GM23338 (cell line): ENCODE measurements around the gene MAP3K14. TPM values are rescaled to one million over a fixed set of nuclear protein-coding genes. Genes with fewer than 3 reads are reported as not detected.

Source experiments
- ATAC-seq: fragments of 200-7000 bp; cut with Tn5 transposase; 3 replicates; pipeline ENCODE4 v1.9.1; 2020
- DNase-seq: peaks from one replicate; pipeline ENCODE4 v3.0.0-alpha.2; 2015; ENCODE audit warnings: low spot score
- H2AFZ ChIP-seq: fragments of 200-600 bp; sonication (generic); 2 replicates; pipeline ENCODE4 v1.8.0; 2016; ENCODE audit warnings: antibody characterized with exemption, mild to moderate bottlenecking, moderate library complexity
- H3F3A ChIP-seq: fragments of 200-600 bp; sonication (generic); replicated peaks from 2 replicates; pipeline ENCODE4 v1.8.0; 2017; ENCODE audit warnings: antibody characterized with exemption, mixed run types, low read depth
- H3K27ac ChIP-seq: fragments of 200-600 bp; sonication (generic); 2 replicates; pipeline ENCODE4 v1.6.1; 2016; ENCODE audit warnings: low read depth
- H3K27me3 ChIP-seq: fragments of 200-600 bp; sonication (generic); 2 replicates; pipeline ENCODE4 v1.8.0; 2016; ENCODE audit warnings: mild to moderate bottlenecking, mixed run types, moderate library complexity; ENCODE audit not compliant: insufficient read depth
- H3K36me3 ChIP-seq: fragments of 200-600 bp; sonication (generic); 2 replicates; pipeline ENCODE4 v1.8.0; 2016; ENCODE audit warnings: mild to moderate bottlenecking; ENCODE audit not compliant: insufficient read depth
- H3K4me1 ChIP-seq: fragments of 200-600 bp; sonication (generic); 2 replicates; pipeline ENCODE4 v1.8.0; 2016; ENCODE audit warnings: mild to moderate bottlenecking, moderate library complexity; ENCODE audit not compliant: insufficient read depth
- H3K4me2 ChIP-seq: fragments of 200-600 bp; sonication (generic); 2 replicates; pipeline ENCODE4 v1.7.1; 2017; ENCODE audit warnings: mixed run types
- H3K4me3 ChIP-seq: fragments of 200-600 bp; sonication (generic); 2 replicates; pipeline ENCODE4 v1.6.1; 2016; ENCODE audit warnings: mixed run types
- H3K79me2 ChIP-seq: fragments of 200-600 bp; sonication (generic); replicated peaks from 2 replicates; pipeline ENCODE4 v1.8.0; 2017; ENCODE audit warnings: mild to moderate bottlenecking; ENCODE audit not compliant: insufficient read depth
- H3K9me2 ChIP-seq: fragments of 200-600 bp; sonication (generic); 2 replicates; pipeline ENCODE4 v1.8.0; 2017; ENCODE audit not compliant: insufficient read depth
- H4K20me1 ChIP-seq: fragments of 200-600 bp; sonication (generic); replicated peaks from 2 replicates; pipeline ENCODE4 v1.8.0; 2017; ENCODE audit warnings: mild to moderate bottlenecking; ENCODE audit not compliant: insufficient read depth
- H3K27ac Mint-ChIP-seq: 2 replicates; pipeline ENCODE4 v1.8.0; 2020; ENCODE audit warnings: inconsistent platforms, mild to moderate bottlenecking, moderate library complexity, mixed read lengths
- H3K27me3 Mint-ChIP-seq: 3 replicates; pipeline ENCODE4 v1.8.0; 2022; ENCODE audit warnings: low read depth, mild to moderate bottlenecking, moderate library complexity, mixed read lengths, inconsistent platforms; ENCODE audit not compliant: insufficient read depth, poor library complexity
- H3K36me3 Mint-ChIP-seq: 3 replicates; pipeline ENCODE4 v1.8.0; 2021; ENCODE audit warnings: low read depth, mild to moderate bottlenecking, inconsistent platforms, moderate library complexity, mixed read lengths
- H3K4me1 Mint-ChIP-seq: 3 replicates; pipeline ENCODE4 v1.8.0; 2020; ENCODE audit warnings: mild to moderate bottlenecking, inconsistent platforms, mixed read lengths
- H3K4me3 Mint-ChIP-seq: 3 replicates; pipeline ENCODE4 v1.8.0; 2021; ENCODE audit warnings: moderate library complexity, mild to moderate bottlenecking, inconsistent platforms, mixed read lengths
- H3K9me3 Mint-ChIP-seq: 3 replicates; pipeline ENCODE4 v1.8.0; 2020; ENCODE audit warnings: moderate library complexity, mild to moderate bottlenecking, inconsistent platforms, mixed read lengths
- CREB1 ChIP-seq: fragments of 250-450 bp; sonication (Bioruptor Pico); IDR thresholded peaks from 2 replicates; pipeline ENCODE4 v1.5.0; 2020; ENCODE audit warnings: low read depth, mild to moderate bottlenecking, moderate library complexity
- EZH2 ChIP-seq: fragments of 200-600 bp; sonication (generic); IDR thresholded peaks from one replicate; pipeline ENCODE4 v1.8.0; 2017; ENCODE audit warnings: antibody characterized with exemption, mild to moderate bottlenecking, low read depth; ENCODE audit not compliant: unreplicated experiment
- EZH2phosphoT487 ChIP-seq: fragments of 200-600 bp; sonication (generic); IDR thresholded peaks from one replicate; pipeline ENCODE4 v1.8.1; 2018; ENCODE audit warnings: antibody characterized with exemption; ENCODE audit not compliant: unreplicated experiment
- JUNB ChIP-seq: IDR thresholded peaks from one replicate; pipeline ENCODE4 v1.6.1; 2016; ENCODE audit warnings: antibody characterized with exemption; ENCODE audit not compliant: unreplicated experiment
- NANOG ChIP-seq: IDR thresholded peaks from 2 replicates; pipeline ENCODE4 v1.6.1; 2016; ENCODE audit warnings: antibody characterized with exemption, borderline replicate concordance
- STAT1 ChIP-seq: IDR thresholded peaks from one replicate; pipeline ENCODE4 v1.6.1; 2016; ENCODE audit warnings: antibody characterized with exemption; ENCODE audit not compliant: unreplicated experiment
- ZNF114 ChIP-seq: fragments of 250-450 bp; sonication (Bioruptor Pico); IDR thresholded peaks from 2 replicates; pipeline ENCODE4 v1.5.0; 2020; ENCODE audit warnings: mild to moderate bottlenecking, moderate library complexity
- ZNF331 ChIP-seq: fragments of 250-450 bp; sonication (Bioruptor Pico); IDR thresholded peaks from 2 replicates; pipeline ENCODE4 v1.5.0; 2020; ENCODE audit warnings: low read depth, mild to moderate bottlenecking, moderate library complexity
- polyA plus RNA-seq: library from polyadenylated mRNA; unstranded; fragments of >200 nt; fragmentation: Nextera tagmentation; extraction: Ambion mirVana; gene quantifications from 2 replicates; pipeline ENCODE4 v1.2.1, GENCODE V29; 2016
- total RNA-seq: library from RNA; depleted of rRNA; stranded (reverse); fragments of >200 nt; shearing (Covaris generic); gene quantifications from 2 replicates; pipeline ENCODE4 v1.2.3, GENCODE V29; 2014
- TF ChIP-seq, protein P1 (sequence below): fragments of 250-450 bp; sonication (Bioruptor Pico); IDR thresholded peaks from 2 replicates; pipeline ENCODE4 v1.5.0; 2020; ENCODE audit warnings: mild to moderate bottlenecking, moderate library complexity

Gene MAP3K14
- total and polyA plus RNA-seq, 2 experiments from 2014 or later, result 1.3 to 4.9 TPM

DNA sequence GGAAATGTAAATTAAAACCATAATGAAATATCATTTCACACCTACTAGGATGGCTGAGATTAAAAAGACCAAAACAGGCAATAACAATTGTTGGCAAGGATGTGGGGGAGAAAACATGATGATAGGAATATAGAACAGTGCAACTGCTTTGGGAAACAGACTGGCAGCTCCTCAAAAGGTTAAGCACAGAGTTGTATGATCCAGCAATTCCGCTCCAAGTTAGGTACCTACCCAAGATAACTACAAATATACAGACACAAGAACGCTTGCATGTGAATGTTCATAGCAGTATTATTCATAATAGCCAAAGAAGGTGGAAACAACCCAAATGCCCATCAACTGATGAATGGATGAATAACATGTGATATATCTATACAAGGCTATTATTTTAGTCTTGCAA, 35.0 kb upstream of the MAP3K14 start (continued):
- TF ChIP-seq, protein P1, sequence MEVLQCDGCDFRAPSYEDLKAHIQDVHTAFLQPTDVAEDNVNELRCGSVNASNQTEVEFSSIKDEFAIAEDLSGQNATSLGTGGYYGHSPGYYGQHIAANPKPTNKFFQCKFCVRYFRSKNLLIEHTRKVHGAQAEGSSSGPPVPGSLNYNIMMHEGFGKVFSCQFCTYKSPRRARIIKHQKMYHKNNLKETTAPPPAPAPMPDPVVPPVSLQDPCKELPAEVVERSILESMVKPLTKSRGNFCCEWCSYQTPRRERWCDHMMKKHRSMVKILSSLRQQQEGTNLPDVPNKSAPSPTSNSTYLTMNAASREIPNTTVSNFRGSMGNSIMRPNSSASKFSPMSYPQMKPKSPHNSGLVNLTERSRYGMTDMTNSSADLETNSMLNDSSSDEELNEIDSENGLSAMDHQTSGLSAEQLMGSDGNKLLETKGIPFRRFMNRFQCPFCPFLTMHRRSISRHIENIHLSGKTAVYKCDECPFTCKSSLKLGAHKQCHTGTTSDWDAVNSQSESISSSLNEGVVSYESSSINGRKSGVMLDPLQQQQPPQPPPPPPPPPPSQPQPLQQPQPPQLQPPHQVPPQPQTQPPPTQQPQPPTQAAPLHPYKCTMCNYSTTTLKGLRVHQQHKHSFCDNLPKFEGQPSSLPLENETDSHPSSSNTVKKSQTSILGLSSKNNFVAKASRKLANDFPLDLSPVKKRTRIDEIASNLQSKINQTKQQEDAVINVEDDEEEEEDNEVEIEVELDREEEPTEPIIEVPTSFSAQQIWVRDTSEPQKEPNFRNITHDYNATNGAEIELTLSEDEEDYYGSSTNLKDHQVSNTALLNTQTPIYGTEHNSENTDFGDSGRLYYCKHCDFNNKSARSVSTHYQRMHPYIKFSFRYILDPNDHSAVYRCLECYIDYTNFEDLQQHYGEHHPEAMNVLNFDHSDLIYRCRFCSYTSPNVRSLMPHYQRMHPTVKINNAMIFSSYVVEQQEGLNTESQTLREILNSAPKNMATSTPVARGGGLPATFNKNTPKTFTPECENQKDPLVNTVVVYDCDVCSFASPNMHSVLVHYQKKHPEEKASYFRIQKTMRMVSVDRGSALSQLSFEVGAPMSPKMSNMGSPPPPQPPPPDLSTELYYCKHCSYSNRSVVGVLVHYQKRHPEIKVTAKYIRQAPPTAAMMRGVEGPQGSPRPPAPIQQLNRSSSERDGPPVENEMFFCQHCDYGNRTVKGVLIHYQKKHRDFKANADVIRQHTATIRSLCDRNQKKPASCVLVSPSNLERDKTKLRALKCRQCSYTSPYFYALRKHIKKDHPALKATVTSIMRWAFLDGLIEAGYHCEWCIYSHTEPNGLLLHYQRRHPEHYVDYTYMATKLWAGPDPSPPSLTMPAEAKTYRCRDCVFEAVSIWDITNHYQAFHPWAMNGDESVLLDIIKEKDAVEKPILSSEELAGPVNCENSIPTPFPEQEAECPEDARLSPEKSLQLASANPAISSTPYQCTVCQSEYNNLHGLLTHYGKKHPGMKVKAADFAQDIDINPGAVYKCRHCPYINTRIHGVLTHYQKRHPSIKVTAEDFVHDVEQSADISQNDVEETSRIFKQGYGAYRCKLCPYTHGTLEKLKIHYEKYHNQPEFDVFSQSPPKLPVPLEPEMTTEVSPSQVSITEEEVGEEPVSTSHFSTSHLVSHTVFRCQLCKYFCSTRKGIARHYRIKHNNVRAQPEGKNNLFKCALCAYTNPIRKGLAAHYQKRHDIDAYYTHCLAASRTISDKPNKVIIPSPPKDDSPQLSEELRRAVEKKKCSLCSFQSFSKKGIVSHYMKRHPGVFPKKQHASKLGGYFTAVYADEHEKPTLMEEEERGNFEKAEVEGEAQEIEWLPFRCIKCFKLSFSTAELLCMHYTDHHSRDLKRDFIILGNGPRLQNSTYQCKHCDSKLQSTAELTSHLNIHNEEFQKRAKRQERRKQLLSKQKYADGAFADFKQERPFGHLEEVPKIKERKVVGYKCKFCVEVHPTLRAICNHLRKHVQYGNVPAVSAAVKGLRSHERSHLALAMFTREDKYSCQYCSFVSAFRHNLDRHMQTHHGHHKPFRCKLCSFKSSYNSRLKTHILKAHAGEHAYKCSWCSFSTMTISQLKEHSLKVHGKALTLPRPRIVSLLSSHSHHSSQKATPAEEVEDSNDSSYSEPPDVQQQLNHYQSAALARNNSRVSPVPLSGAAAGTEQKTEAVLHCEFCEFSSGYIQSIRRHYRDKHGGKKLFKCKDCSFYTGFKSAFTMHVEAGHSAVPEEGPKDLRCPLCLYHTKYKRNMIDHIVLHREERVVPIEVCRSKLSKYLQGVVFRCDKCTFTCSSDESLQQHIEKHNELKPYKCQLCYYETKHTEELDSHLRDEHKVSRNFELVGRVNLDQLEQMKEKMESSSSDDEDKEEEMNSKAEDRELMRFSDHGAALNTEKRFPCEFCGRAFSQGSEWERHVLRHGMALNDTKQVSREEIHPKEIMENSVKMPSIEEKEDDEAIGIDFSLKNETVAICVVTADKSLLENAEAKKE (CRISPR knock-in tag), result no peak
- TF ChIP-seq ZNF331 (CRISPR knock-in tag) (no peak), JUNB (no peak), NANOG (no peak), STAT1 (no peak)

DNA sequence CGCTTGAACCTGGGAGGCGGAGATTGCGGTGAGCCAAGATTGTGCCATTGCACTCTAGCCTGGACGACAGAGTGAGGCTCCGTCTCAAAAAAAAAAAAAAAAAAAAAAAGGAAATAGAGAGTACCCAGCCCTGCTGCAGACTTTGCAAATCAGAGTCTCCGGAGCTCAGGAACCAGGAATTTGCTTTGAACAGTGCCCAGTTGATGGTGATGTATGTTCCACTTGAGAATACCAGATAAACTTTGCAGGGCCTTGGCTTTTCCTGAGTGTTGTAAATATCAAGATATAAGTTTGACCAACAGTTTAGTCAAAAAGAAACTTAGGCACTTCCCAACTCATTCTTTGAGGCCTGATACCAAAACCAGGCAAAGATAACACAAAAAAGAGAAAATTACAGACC, 30.6 kb upstream of the MAP3K14 start:
- Histone ChIP-seq H3K4me2 (no peak overlapping the region), H3K79me2 (no peaks in the 10 kb centered on the region), H4K20me1 (no peaks in the 10 kb centered on the region), H3K27ac (no peak overlapping the region), H3K4me3 (no peak overlapping the region), H3K27me3 (no peaks in the 10 kb centered on the region), H3K9me2 (no peaks in the 10 kb centered on the region), H3K36me3 (no peaks in the 10 kb centered on the region), H3K4me1 (peaks cover 3% of the 10 kb centered on the region; the same call in 1 of the 2 replicates), H2AFZ (no peak overlapping the region), H3F3A (no peaks in the 10 kb centered on the region)
- H3K27me3 Mint-ChIP-seq, result peaks cover 3% of the 10 kb centered on the region
- no peak overlapping the region for H3K27ac Mint-ChIP-seq
- no peak for DNase-seq
- no peak overlapping the region for H3K4me3 Mint-ChIP-seq
- peaks cover under 1% of the 10 kb centered on the region for H3K4me1 Mint-ChIP-seq
- ATAC-seq, result no peak
- no peaks in the 10 kb centered on the region; the same call in 2 of the 3 replicates for H3K36me3 Mint-ChIP-seq
- H3K9me3 Mint-ChIP-seq, result peaks cover 10% of the 10 kb centered on the region; the same call in 2 of the 3 replicates
- TF ChIP-seq CREB1 (CRISPR knock-in tag) (no peak), EZH2 (no peak), EZH2phosphoT487 (no peak), ZNF114 (CRISPR knock-in tag) (no peak), NANOG (no peak)
- TF ChIP-seq, protein P1 (CRISPR knock-in tag), result no peak
